OCI-LY7 (cell line): ENCODE measurements around the gene HLA-F.

Experiments
- CTCF ChIP-seq: fragments of 200-600 bp; sonication (generic); conservative IDR thresholded peaks from 2 replicates; pipeline ENCODE4 v1.5.1; 2014; ENCODE audit warnings: mild to moderate bottlenecking, antibody characterized with exemption, low read length, moderate library complexity, mixed read lengths
- EZH2phosphoT487 ChIP-seq: fragments of 200-600 bp; sonication (generic); IDR thresholded peaks from 2 replicates; pipeline ENCODE4 v1.6.1; 2018; ENCODE audit warnings: low read depth, borderline replicate concordance, mild to moderate bottlenecking, mixed run types, antibody characterized with exemption, low read length, moderate library complexity, mixed read lengths

- TF ChIP-seq CTCF (no peak), EZH2phosphoT487 (no peak)
These were observed 26.1 kb downstream of the HLA-F start for GRCh38 chr6:29749308-29749662.
